ENCODE data around the gene BRME1. TPM values are rescaled to one million over a fixed set of nuclear protein-coding genes. Genes with fewer than 3 reads are reported as not detected.

The BRME1 gene
- total and polyA plus RNA-seq, 2 of the 13 experiments (the other 11 are each of a cell fraction or from before 2014, with no cell fraction given): 0.74 to 1.5 TPM

GRCh38 chr19:13954185-13954584 is 48.3 kb upstream of the BRME1 start:
- intact Hi-C loops (cut with micrococcal nuclease; ENCODE audit: unreplicated experiment): no loop called here
- Histone ChIP-seq H2AFZ (ENCODE audit: low read length) (no peak overlapping the region), H3K9ac (ENCODE audit: insufficient read depth, low read depth, low read length) (no peak overlapping the region), H3K27me3 (ENCODE audit: control insufficient read depth in 1 of 2, insufficient read depth in 2 of 2, low read length in 2 of 2) (no peaks in the 10 kb centered on the region; a peak in 1 of 5 replicates), H4K20me1 (ENCODE audit: insufficient read depth, low read length) (no peaks in the 10 kb centered on the region), H3K4me3 (replicated peaks in 1 of 3; ENCODE audit: insufficient read depth in 1 of 3, low read depth in 2 of 3, low read length in 3 of 3) (peak overlapping the region in 1 of 3 experiments; percentile 4; a peak in 1 of 6 replicates), H3K79me2 (ENCODE audit: insufficient read depth, low read length) (peaks cover 14% of the 10 kb centered on the region), H3K27ac (ENCODE audit: extremely low read length, insufficient read depth, low read length) (no peak overlapping the region), H3K4me1 (ENCODE audit: insufficient read depth, low read length) (peaks cover 10% of the 10 kb centered on the region), H3K9me3 (ENCODE audit: low read length) (no peaks in the 10 kb centered on the region), H3K36me3 (replicated peaks in 1 of 2; ENCODE audit: control insufficient read depth in 1 of 2, insufficient read depth in 2 of 2, low read length in 2 of 2) (peaks cover 13 to 38% of the 10 kb centered on the region in 2 experiments; a peak in 4 of 5 replicates), H3K4me2 (ENCODE audit: low read depth, low read length) (no peak overlapping the region)
- ATAC-seq (no peak), FAIRE-seq (no peak), DNase-seq (ENCODE audit: low spot score) (no peak)
- ChIA-PET POLR2A (no interaction called here), CTCF (ENCODE audit: low intra/inter-chr PET ratio, low total read pairs) (no interaction called here)
- in situ Hi-C loops (cut with HindIII; ENCODE audit: extremely low pct_ligation_motif_present, low pct_unique_long_range_greater_than_20kb): loop anchor here (5.0 kb wide), 1 partner anchor 72 kb away; no protein-coding TSS in a partner anchor
- TF ChIP-seq ETV6 (CRISPR knock-in tag; conservative IDR thresholded peaks at IDR 0.05) (no peak), IKZF5 (CRISPR knock-in tag; IDR thresholded peaks at IDR 0.05) (no peak), ARID5B (CRISPR knock-in tag; IDR thresholded peaks at IDR 0.05) (no peak), ZNF24 (IDR thresholded peaks at IDR 0.05) (no peak), MEF2D (CRISPR knock-in tag; IDR thresholded peaks at IDR 0.05) (no peak)
- BruUV-seq (replicated peaks): no TSS peak
- 92% methylated on average over 9 of the region's 15 CpGs for WGBS (ENCODE audit: low lambda C conversion rate)
